Superior temporal gyrus (tissue), 1 donor: ENCODE measurements around the gene OXLD1.

ENCODE experiments used
- DNase-seq: peaks from one replicate; pipeline ENCODE4 v3.0.0-alpha.2; 2016; ENCODE audit errors: extremely low spot score

Gene OXLD1

GRCh38 chr17:81616877-81617276, 49.5 kb downstream of the OXLD1 start:
- no peak for DNase-seq

GRCh38 chr17:81615401-81615930, 50.9 kb downstream of the OXLD1 start:
- no peak for DNase-seq
